Uterus (tissue), 2 donors: ENCODE data around the gene IFNAR2.

Experiments
- POLR2A ChIP-seq, 2 donors: fragments of 450-650 bp; IDR thresholded peaks; one replicate each; pipeline ENCODE4 v1.6.1; 2016; ENCODE audit warnings: antibody characterized with exemption in 2 of 2, mild to moderate bottlenecking in 1 of 2, moderate library complexity in 1 of 2
- TF ChIP-seq, protein P1 (sequence below), 4 experiments: fragments of 200-600 bp in 2 of 4; fragments of 450-650 bp in 2 of 4; sonication (generic) in 2 of 4; IDR thresholded peaks; one replicate each; pipeline ENCODE4 v1.5.1; 2016 to 2019; ENCODE audit warnings: antibody characterized with exemption in 4 of 4, mild to moderate bottlenecking in 2 of 4, moderate library complexity in 1 of 4

DNA sequence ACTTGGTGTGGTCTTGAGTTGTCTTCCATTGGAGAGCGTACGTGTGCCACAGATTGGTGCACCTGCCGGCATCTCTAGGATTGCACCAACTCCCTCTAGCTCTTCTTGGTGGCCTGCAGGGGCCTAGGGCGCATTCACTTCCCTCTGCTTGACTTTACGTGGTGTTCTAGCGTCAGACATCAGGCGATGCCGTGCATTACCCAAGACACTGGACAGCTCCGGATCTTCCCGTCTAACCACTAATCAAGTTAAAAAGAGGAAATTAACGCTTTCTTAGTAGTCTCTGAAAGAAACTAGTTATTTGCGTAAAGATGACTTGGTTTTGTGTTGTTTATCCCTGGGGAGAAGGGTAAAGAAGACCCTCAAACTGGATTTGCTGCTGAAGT, 35.9 kb downstream of the IFNAR2 start:
- TF ChIP-seq POLR2A (IDR thresholded peaks at IDR 0.05): no peak
- TF ChIP-seq, protein P1, sequence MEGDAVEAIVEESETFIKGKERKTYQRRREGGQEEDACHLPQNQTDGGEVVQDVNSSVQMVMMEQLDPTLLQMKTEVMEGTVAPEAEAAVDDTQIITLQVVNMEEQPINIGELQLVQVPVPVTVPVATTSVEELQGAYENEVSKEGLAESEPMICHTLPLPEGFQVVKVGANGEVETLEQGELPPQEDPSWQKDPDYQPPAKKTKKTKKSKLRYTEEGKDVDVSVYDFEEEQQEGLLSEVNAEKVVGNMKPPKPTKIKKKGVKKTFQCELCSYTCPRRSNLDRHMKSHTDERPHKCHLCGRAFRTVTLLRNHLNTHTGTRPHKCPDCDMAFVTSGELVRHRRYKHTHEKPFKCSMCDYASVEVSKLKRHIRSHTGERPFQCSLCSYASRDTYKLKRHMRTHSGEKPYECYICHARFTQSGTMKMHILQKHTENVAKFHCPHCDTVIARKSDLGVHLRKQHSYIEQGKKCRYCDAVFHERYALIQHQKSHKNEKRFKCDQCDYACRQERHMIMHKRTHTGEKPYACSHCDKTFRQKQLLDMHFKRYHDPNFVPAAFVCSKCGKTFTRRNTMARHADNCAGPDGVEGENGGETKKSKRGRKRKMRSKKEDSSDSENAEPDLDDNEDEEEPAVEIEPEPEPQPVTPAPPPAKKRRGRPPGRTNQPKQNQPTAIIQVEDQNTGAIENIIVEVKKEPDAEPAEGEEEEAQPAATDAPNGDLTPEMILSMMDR (IDR thresholded peaks at IDR 0.05): no peak
